Nucleus accumbens (tissue), 56 donors: ENCODE measurements around the gene ROBO3.

Experiments used
- DNase-seq, 56 donors: peaks; one replicate each; lab custom pipeline; 2025; lab: John Stamatoyannopoulos, UW

Gene ROBO3

DNA sequence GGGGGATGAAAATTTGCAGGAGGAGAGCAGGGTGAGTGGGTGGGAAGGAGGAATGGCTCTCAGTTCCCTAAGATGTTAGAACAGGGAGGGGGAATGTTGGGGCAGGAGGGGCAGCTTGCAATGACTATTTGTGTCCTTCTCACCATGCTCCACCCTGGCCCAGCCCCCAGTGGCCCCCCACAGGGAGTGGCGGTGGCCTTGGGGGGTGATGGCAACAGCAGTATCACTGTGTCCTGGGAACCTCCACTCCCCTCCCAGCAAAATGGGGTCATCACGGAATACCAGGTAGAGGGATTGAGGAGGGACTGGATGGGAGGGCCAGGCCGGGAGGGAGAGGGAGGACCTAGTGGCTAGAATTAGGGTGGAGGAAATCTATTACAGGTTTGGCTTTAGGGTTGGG lies 10.2 kb downstream of the ROBO3 start:
- DNase-seq, result no peak

DNA sequence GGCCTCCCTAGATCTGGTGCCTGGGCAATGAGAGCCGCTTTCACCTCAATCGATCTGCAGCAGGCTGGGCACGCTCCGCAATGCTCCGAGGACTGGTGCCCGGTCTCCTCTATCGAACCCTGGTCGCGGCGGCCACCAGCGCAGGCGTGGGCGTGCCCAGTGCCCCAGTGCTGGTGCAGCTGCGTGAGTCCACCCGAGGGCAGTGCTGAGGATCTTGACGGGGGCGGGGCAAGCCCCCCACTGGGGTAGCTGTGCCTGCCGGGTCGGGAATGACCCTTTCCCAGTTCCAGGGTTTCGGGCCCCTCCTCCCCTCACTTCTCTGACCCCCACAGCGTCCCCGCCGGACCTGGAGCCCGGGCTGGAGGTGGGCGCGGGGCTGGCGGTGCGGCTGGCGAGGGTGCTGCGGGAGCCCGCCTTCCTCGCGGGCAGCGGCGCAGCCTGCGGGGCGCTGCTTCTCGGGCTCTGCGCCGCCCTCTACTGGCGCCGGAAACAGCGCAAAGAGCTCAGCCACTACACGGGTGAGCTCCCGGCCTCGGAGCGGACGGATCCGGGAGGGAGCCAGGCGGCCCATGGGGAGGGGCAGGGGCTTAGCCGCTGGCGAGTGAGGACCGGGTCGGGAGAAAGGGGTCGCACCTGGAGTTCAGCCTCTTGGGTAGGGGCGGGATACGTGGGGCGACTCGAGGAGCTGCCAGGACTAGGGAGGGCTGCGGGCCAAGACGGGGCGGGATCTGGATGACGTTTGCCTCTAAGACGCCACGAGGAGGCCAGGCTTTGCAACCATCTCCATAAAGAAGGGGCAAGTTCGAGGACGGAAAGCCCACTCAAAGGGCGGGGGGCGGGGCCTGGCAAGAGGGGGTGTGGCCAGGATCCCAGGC lies 10.9 kb downstream of the ROBO3 start:
- DNase-seq, result peak; percentile 40 to 98 (median 86)

DNA sequence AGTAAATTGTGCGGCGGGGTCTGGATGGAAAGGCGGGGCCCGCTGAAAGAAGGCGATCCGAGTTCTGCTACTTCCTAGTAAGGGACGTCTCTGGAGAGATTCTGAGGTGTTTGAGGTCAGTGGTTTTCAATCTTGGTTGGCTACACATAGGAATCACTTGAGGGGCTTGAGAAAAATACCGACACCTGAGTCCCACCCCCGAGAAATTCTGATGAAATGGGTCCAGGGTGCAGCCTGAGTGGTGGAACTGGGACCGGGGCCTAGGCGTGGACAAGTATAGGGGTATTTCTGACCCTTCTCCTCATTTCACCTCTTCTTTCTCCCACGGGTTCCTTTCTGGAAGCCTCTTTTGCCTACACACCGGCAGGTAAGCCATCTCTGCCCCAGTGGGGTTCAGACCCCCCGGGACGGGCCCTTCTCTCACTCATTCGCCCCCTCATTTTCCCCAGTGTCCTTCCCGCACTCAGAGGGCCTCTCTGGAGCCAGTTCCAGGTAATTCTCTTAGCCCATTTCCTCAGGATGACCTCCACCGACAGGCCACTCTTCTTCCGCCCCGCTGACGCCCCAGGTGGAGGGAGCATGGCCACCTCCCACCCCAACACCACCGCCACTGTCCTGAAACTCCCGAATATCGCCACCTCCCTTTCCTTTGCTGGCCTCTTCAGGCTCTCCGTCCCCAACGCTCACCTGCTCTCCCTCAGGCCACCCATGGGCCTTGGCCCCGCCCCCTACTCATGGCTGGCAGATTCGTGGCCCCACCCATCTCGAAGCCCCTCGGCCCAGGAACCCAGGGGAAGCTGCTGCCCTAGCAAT lies 11.8 kb downstream of the ROBO3 start:
- DNase-seq, result no peak

DNA sequence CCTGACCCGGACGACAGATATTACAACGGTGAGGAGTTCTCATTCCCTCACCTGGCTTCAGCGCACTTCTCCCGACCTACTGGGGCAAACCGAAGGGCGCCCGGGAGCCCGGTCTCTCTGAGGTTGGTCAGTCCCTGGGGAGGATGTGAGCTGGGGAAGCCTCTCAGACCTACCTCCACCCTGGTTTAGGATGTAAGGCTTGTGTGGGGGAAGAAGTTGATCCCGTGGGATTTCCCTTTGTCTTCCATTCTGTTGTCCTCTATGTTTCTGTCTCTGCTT lies 12.3 kb downstream of the ROBO3 start:
- DNase-seq, result no peak

DNA sequence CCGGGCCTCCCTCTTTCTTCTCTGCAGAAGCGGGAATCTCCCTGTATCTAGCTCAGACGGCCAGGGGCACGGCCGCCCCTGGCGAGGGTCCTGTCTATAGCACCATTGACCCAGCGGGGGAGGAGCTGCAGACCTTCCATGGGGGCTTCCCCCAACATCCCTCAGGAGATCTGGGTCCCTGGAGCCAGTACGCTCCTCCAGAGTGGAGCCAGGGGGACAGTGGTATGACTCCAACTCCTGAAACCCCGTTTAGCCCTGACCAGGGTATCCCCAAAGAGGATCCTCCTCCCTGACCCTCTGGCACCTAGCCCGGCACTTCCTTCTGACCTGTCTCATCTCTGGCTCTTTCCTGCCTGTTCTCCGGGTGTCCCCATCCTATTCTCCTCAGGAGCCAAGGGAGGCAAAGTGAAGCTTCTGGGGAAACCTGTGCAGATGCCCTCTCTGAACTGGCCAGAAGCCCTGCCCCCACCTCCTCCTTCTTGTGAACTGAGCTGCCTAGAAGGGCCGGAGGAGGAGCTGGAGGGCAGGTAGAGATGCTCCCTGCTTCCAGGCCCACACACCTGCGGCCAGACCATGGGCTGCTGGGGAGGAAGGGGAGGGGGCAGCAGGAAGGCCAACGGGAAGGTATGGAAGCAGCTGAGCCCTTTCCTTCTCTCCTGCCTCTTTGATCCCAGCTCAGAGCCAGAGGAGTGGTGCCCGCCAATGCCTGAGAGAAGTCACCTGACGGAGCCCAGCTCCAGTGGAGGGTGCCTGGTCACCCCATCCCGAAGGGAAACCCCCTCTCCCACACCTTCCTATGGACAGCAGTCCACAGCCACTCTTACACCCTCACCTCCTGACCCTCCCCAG lies 12.9 kb downstream of the ROBO3 start:
- DNase-seq, result no peak

DNA sequence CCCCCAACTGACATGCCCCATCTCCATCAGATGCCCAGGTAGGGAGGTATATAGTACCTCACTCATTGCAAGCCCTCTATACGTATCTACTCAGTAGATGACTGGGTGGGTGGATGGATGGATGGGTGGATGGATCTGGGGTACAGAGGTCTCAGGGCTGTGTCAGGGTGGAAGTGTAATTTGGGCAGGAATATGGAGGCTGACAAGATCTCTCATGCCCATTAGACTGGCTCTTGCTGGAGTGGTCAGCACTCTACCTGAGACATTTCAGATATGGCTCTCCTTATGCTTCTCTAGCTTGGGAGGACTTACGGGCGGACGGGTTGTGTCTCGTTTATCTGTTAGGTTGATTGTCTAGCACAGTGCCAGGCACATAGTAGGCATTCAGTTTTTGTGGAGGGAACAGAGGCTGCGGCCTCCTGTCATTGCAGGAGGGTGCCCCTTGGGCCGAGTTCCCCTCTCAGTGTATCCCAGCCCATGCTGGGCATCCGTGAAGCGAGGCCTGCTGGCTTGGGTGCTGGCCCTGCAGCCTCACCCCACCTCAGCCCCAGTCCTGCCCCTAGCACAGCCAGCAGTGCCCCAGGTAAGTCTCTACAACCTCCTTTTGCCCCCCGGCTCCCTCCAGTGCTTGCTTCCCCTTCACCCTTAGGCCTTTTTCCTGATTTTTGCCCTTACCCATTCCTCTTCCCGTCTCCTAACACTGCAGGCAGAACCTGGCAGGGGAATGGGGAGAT lies 13.7 kb downstream of the ROBO3 start:
- no peak for DNase-seq

DNA sequence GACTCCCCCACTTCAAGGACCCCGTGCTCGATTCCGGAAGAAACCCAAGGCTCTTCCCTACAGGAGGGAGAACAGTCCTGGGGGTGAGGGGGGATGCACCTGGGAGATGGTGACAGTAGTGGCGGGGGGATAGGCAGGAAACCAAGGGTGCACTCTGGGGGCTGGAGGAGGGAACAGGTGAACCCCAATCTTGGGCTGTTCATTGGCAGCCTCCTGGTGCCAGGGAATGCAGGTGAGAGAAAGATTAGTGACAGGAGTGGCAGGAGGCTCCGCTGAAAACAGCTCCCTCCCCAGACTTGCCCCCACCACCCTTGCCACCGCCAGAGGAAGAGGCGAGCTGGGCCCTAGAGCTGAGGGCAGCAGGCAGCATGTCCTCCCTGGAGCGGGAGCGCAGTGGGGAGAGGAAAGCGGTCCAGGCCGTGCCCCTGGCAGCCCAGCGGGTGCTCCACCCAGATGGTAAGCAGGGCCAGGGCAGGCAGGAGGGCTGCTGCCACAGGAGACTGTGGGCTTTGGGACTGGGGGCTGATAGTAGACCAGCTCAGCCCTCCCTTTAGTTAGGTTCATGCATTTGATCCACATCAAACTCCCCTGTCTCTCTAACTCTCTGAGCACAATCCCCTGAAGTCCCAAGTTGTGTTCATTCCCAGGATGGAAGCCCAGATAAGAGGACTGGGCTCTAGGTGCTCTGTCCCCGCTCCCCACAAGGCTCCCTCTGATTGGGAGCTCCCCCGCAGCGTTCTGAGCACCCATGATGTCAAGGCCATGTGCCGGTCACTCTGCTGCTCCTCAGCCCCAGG lies 14.5 kb downstream of the ROBO3 start:
- no peak for DNase-seq

DNA sequence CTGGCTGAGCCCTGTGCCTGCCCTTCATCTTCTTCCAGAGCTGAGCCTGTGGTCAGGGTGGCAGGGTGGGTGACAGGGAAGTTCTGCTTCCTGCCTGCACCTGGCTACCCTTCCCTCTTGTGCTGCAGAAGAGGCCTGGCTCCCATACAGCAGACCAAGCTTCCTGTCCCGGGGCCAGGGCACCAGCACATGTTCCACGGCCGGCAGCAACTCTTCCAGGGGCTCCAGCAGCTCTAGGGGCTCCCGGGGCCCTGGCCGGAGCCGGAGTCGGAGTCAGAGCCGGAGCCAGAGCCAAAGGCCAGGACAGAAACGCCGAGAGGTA lies 15.0 kb downstream of the ROBO3 start:
- no peak for DNase-seq

DNA sequence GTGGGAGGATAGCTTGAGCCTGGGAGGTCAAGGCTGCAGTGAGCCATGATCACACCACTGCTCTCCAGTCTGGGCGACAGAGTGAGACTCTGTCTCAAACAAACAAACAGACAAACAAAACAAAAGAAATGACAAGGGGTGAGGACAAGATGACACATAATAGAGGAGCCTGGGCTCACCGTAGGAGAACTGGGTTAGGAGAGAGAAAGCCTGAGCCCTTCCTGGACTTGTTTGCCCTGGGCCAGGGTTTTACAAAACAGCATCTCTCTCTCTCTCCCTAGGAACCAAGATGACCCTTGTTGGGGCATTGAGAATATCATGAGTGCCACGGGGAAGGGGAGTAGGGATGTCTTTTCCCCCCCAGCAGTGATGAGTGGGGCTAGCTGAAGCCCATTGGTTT lies 15.7 kb downstream of the ROBO3 start:
- DNase-seq, result no peak

DNA sequence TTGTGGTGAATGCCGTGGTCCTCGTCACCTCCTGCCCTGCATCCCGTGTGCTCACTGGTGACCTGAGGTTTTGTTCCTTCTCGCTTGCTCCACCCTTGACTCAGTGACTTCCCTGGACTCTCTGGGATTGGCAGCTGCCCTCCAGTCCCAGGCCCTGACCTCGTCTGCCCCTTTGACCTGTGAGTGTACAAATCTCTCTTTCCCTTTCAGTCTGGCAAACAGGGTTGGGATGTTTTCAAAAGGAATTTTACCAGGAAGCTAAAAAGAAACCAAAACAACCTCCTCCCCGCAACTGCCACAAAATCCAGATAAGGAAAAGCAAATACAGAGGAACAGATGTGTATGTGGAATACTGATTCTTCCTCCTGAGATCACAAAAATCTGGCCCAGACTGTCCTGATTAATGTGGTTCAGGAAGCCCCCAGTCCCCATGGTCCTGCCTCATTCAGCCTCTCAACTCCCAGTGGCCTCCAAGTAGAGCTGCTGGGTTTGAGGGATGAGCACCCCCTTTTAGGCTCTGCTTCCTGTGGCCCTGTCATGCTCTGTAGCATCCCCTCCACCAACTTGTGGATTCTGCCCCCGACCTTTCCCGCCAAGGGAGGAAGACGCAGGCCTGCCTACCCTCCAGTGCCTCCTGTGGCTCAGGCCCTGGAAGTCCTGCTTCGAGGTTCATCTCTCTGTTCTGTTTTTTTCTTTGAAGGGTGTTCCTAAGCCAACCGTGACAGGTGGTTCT lies 17.3 kb downstream of the ROBO3 start:
- no peak for DNase-seq

DNA sequence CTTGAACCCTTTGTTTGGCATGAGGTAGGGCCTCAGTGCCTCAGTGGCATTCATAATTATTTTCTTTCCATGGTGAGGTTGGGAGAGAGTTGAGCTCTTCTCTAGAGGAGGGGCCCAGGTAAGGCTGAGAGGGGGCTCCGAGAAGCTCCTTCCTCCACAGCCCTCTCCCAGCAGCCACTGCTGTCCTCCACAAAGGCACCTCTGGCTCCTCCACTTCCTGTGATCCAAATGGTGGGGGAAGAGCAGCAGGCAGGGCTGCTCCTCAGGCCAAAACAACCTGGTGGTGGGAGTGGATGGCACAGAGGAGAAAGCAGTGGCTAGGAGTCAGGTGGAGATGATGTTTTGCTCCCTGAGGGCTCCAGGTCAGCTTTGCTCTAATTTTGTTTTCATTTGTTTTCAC lies 19.1 kb downstream of the ROBO3 start:
- no peak for DNase-seq

DNA sequence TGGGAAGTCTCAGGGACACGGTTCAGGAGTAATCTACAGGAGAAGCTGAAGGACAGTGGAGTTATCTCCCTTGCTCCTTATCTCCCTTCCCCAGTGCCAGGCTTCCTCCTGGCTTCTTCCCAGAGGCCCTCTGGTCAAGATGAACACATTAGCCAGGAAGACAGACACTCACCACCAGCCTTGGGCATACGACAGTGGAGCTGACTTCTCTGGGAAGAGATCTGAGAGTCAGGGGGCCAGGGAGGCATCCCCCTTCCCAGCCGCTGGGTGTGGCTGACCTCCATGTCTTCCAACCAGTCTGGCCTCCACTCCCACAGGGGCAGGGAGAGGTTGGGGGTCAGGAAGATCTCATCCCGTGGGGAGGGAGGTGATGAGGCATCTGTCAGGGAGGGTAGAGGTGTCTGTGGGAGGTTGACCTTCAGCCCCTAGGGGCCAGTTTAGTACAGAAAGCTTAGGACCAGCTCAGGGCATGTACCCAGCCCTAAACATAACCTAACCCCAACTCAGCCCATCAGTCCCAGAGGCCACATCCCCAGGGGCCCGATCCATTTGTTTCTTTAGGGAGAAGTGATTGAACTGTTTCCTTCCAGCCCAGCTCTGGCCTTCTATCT lies 19.7 kb downstream of the ROBO3 start:
- no peak for DNase-seq

DNA sequence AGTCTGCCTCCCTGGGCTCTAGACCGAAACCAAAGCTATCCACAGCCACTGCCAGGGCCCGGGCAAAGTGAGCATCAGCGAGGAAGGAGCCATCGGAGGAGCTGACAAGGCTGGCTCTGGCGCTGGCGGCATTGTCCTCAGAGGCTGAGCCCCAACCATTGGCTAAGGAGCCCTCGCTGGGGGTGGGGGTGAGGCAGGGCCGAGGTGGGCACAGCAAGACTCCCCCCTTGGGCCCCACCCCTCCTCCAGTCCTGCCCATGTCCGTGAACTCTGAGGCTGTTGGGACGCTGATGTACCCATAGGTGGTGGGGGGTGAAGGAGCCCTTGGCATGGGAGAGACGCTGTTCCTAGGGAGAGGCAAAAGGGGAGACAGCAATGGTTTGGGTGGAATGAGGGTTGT lies 21.2 kb downstream of the ROBO3 start:
- DNase-seq, result no peak

DNA sequence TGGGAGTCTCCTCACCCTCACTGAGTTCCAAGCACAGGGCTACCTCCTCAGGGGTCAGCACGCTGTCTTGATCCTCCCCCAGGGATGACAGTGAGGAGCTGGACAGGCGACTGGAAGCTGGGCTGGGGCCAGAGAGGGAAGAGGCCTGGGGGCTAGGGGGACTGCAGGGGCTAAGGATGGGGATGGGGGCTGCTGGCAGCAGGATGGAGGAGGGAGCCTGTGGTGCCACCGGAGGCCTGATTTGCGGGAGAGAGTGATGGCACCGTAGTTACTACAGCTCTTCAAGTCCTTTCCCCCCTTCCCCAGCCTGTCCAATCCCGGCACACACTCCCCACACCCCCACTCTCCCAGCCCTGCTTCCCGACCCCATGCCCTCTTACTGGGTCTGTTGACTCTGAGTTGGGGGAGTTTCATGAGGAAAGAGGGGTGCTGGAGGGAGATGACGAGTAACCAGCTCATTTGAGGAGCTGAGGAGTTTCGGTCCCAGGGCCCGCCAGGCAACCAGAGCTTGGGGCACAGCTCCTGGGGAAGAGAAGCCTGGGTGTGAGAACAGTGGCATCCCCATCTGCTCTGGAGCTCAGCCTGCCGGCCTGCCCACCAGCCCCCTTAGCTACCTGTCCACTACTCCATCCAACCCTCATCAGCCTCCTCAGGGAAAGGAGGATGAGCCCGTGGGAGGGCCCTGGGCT lies 21.9 kb downstream of the ROBO3 start:
- DNase-seq, result no peak

DNA sequence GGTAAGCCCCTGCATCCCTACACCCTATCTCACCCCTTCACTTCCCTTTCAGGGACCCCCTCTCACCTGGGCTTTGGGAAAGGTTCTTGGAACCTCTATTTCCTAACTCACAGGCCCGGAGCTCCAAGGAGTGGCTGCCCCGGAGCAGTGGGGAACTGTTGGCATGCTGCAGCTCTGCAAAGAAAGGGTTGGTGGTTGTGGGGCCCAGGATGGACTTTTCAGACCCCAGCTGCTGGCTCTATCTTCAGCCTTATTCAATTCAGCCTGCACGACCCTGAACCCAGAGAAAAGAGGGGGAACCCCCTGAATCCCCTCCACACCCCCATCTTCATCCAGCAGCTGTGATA lies 22.4 kb downstream of the ROBO3 start:
- no peak for DNase-seq

DNA sequence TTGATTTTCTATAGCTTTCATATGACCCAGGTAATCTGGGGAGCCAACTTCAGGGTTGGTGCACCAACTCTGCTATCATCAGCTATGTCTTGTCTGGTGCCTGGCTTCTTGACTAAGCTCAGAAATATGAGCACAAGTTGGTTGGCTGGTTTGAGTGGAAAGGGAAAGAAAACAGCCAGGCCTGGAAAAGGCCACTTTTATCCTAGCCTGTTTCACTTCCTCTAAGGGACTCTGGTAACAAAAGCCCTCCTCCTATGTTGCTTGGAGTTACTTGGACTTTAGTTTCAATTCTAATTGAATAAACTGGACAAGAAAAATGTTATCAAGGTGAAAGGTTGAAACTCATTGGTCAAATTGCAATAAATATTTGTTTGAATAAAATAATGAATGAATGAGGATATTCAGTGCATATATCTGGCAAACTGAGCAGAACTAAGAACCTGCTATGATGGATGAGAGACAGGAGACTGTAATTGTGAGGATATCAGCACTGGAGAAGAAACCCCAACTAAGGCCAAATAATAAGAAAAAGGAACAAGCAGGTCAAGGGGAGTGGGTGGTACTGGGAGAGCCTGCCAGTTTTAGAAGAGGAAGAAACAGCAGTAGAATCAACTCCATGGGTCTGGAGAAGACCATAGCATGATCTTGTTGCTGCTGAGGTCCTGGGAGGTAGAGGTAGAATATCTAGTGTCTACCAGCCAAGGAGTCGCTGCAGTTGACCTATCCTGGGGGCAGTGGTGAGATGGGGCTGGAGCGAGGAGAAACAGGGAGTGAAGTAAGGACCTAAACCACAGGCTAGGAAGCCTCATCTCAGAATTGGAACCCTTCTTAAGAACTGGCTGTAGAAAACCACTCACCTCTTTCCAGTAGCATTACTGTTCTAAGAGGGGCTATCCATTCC lies 24.2 kb downstream of the ROBO3 start:
- DNase-seq, result no peak

DNA sequence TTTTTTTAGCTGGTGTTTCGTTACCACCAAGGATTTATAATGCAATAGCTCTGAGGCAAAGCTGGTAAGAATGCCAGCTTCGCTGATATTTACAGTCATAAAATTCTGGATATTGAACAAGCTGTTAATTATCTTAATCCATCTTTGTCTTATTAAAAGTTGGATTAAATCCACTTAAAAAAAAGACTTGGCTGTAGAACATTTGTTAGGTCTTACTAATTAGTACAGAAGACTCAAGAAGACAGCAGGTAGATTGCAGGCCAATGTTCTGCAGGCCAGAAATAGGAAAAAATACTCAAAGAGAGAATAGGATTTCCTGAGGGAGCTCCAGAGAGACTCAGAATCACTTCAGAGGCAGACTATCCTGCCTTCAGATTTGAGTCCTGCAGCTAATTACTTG lies 24.9 kb downstream of the ROBO3 start:
- DNase-seq, result no peak
